Muscle of arm (tissue), 12 donors: ENCODE results near the gene IGF2. TPM values are rescaled to one million over a fixed set of nuclear protein-coding genes. Genes with fewer than 3 reads are reported as not detected.

Experiments
- DNase-seq: peaks from one replicate; pipeline ENCODE4 v3.0.0-alpha.2; 2013
- polyA plus RNA-seq, 12 donors: library from polyadenylated mRNA; unstranded; fragments of 120-200 nt; gene quantifications; one replicate each; pipeline ENCODE4 v1.2.1, GENCODE V29; 2013; ENCODE audit not compliant: insufficient read length in 12 of 12

Gene IGF2
- polyA plus RNA-seq, 12 donors = 2,801 to 25,201 (median 3,863) TPM

- no peak for DNase-seq
Measured at GRCh38 chr11:2106583-2107209, 32.5 kb downstream of the IGF2 start.

DNA sequence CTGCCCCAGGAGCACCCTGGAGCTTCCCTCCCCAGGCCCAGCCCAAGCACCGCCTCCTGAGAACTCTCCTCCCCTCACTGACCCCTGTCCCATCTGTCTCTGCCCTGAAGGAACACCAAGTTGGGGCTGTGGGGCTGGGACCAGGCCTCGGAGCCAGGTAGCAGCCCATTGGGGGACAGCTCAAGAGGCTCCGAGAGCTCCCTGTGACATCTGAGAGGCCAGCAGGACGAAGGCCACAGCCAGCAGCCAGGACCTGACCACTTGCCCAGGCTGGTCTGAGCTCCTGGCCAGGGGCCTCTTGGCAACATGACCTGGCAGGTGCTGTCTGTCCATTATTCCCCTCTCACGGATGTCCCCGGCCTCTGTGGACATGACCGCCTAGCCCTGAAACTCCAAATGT is 33.7 kb downstream of the IGF2 start:
- no peak for DNase-seq

DNA sequence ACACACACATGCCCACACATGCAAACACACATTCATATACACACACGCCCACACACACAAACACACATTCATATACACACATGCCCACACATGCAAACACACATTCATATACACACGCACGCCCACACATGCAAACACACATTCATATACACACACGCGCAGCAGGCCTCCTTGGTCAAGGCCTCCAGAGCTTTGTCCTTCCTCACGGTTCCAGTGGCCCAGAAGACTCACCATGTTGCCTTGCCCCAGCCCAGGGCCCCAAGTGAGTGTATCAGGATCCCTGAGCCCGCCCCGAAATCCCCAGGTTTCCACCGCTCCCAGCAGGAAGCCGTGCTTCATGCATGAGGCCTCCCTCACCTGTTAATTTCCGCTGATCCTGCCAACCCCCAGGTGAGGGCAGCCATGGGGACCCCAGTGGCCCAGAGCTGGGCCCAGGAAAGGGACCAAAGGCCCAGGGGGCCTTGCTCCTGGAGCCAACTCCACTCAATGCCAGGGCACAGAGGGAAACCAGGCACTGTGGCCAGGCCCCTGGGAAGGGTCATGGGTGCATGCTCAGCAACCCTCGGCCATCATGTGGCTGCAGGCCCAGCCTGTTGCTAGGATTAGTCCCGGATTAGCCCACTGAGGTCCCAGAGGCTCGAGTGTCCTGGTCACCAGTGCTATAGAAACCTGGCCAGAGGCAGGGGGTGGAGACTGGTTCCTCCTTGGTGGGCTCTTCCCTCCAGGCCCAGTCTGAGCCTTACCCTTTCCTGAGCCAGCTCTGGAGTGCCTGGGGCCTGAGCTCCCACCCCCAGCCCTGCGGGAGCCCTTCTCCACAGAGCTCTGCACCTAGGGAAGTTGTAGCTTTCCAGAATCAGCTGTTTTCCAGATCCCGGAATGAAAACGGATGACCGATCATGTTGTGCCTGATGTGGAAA is 34.4 kb downstream of the IGF2 start:
- DNase-seq = no peak

GRCh38 chr11:2103668-2104523 is 35.3 kb downstream of the IGF2 start:
- DNase-seq = no peak

DNA sequence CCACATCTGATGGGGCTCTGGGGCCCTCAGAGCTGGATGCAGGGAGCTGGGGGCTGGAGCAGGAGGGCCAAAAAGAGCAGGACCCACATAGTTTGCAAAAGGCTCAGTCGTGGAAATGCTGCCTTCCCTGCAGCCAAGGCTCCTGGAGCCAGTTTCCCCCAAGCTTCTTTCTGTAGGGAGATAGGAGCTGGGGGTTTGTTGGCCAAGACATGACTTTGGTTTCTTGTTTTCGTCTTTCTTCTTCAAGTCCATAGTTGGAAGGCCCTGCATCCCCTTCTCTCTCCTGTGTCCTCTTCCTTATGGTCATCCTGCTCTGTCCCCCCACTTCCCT is 36.3 kb downstream of the IGF2 start:
- no peak for DNase-seq

DNA sequence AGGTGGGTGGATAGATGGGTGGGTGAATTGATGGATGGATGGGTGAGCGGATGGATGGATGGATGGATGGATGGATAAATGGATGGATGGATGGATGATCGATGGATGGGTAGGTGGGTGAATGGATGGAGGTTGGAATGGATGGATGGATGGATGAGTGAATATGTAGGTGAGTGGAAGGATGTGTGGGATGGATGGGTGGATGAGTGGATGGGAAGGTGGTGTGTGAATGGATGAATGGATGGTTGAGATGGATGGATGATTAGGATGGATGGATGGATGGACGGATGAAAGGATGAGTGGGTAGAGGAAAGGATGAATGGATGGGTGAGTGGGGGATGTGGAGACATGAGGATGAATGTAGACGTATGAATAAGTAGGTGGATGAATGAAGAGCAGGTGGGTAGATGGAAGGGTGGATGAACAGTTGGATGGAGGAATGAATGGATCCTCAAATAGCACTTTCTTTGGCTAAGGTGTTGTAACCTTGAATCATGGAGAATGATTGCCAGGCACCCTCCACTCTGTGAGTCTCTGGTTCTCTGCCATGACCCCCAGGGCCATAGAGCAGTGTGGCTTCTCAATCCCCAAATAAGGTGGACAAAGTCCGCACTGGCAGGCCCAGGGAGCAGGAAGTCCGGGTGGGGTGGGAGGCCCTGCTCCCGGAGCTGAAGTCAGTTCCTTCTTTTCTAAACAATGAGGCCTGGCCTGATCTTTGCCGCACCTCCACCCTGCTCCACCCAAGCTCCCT is 36.9 kb downstream of the IGF2 start:
- DNase-seq = no peak

- DNase-seq = no peak
Measured at GRCh38 chr11:2101171-2101675, 38.0 kb downstream of the IGF2 start.

GRCh38 chr11:2100361-2101170 is 38.6 kb downstream of the IGF2 start:
- DNase-seq = no peak

DNA sequence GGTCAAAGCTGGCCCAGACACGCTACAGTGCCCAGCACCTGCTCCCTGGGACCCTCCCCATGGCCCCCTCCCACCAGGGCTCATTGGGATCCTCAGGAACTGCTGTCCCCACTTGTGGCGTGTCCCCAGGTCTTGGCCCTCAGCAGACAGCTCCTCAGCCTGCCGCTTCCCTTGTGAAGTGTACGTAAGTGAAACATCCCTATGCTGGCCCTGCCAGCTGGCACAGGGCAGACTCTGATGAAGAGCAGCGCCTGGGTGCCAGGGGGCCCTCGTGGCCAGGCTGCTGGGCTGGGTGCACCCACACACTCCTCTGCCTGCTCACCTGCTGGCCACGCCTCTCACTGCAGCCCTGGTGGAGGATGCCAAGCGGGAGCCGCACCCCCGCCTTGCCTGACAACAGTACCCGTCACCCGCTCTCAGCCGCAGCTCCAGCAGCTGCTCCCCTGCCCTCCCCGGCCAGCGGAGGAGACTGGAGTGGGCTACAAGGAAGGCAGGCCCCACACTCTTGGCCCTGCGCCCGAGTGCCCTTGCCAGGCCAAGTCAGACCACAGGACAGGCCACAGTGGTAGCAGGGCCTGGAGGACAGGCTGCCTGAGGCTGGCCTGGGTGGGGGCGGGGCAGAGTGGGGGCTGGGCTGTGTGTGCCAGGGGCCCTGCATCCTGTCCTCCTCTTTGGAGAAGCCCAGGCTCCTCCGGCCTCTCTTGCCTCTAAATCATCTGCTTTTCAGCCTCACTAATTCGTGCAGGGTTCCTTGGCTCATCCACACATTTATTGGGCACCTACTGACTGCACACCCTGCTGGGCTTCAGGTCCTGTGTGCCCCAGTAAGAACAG is 39.5 kb downstream of the IGF2 start:
- peak; percentile 21 for DNase-seq

DNA sequence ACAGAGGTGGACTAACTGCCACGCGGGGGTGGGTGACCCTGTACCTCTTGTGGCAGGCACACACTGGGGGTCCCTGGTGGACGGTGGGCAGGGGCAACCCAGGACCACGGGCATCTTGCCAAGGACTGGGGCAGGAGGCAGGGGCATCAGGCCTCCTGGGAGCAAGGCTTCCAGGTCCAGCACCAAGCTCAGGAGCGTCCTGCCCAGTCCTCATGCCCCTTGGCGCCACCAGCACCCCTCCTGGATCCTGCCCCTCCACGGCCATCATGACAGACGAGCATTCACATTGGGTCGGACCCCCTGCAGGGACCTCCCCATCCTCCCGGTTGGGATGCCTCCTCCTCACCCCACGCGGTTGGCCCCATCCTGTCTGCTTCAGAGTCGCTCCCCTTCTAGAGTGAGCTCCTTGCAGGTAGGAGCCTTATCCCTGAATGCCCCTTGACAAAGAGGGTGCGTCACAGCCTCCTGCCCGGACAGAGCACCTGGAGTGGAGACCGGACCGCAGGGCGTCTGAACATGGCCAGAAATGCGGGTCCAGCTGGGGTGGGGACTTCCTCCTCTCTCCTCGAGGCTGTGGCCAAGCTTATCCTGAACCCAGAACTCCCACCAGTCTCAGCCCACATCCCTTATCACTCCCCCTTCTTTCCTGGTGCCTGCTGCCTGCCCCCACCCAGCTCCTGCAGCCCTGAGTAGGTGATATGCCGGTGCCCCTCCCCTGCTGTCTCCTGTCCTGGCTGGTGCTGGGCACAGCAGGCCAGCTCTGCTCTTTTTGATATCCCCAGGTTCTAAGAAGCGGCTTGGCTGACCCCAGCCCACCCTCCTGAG is 40.3 kb downstream of the IGF2 start:
- DNase-seq = no peak

- DNase-seq = no peak
Measured at GRCh38 chr11:2097998-2098690, 41.0 kb downstream of the IGF2 start.

DNA sequence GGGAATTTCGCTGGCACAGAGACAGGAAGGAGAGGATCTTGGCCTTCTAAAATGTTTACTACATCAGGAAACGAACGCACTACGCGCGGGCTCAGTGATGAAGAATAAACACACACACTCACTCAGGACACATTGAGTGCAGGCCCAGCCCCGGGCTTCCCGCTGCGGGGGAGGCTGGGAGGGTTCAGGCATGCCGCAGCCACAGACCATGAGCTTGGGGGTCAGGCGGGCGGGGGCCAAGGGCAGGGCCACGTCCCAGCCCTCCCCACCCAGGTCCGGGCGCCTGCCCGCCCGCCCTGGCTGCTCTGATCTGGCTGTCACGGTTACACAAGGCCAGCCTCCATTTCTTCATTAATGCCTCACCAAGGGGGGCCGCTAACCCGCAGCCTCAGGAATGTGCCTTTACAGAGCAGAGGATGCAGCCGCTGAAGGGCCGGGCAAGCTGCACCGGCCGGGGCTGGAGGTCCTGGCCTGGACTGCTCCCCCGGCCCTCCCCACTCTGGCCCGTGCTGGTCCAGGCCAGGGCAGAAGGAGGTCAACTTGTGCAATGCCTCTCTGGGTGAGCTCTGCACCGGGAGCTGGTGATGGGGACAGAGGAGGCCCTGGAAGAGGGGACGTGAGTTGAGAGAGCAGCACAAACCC is 41.7 kb downstream of the IGF2 start:
- DNase-seq = peak; percentile 34

GRCh38 chr11:2096919-2097301 is 42.3 kb downstream of the IGF2 start:
- no peak for DNase-seq

DNA sequence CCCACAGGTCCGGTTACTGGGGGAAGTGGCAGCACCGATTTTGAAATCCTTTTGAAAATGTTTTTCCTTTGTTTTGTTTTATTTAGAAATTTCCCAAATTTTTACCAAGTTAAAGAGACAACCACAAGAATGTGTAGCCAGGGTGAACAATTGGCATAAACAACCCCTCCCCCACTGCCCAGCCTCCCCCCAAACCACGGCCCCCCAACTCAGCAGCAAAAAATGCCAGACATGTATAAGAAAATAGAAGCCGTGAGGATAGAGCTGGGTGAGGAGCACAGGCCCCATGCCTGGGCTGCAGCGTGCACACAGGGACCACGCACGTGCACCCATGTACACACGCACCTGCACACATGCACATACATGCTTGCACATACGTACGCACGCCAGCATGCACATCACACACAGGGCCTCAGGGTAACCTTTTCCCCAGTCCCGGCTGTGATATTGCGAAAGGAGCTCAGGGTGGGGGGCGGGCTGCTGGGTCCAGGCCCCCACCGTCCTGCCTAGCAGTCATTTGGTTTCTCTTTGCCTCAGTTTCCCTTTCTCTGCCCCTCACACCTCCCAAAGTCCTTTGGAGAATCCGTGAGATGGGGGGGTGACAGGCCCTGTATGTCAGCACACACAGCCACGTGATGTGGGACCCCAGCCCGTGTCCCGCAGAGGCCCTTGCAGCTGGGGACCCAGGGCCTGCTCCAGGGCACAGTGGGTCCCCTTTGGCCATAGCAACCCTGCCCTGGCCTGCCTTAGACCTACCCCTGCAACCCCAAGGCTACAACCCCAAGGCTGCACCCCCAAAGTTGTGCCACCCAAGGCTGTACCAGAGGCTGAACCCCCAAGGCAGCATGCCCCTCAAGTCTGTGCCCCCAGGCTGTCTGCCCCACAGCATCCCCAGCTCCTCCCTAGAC is 42.9 kb downstream of the IGF2 start:
- DNase-seq = no peak

GRCh38 chr11:2095542-2095941 is 43.6 kb downstream of the IGF2 start:
- no peak for DNase-seq

GRCh38 chr11:2095198-2095520 is 44.0 kb downstream of the IGF2 start:
- DNase-seq = no peak
